ENCODE results near the gene BARD1.

GRCh38 chr2:214801768-214802397 lies 7.6 kb downstream of the BARD1 start:
- TF ChIP-seq CTCF (IDR thresholded peaks at IDR 0.05), result no peak
- no peak for TF ChIP-seq ZFX (IDR thresholded peaks at IDR 0.05; ENCODE audit: borderline replicate concordance)
